CD4-positive, alpha-beta T cell treated with Interleukin-15 for 1 hour (primary cell): ENCODE results near the gene FBLN5.
"Not testable (repeated sequence)": the region's sequence is repeated elsewhere in the genome, so short reads cannot be mapped to it uniquely, and the experiment has no call there.

ENCODE experiments used
- DNase-seq: peaks from one replicate; pipeline ENCODE4 v3.0.0-alpha.2; 2020

Gene FBLN5

GRCh38 chr14:91882369-91882768 is 65.1 kb downstream of the FBLN5 start:
- no peak for DNase-seq

GRCh38 chr14:91879196-91879595 is 68.3 kb downstream of the FBLN5 start:
- DNase-seq: no peak

GRCh38 chr14:91878274-91878673 is 69.2 kb downstream of the FBLN5 start:
- DNase-seq: no peak

- no peak for DNase-seq
Observed at GRCh38 chr14:91877376-91877915, 70.0 kb downstream of the FBLN5 start.

GRCh38 chr14:91876492-91876891 is 71.0 kb downstream of the FBLN5 start:
- no peak for DNase-seq

GRCh38 chr14:91875525-91876286 is 71.8 kb downstream of the FBLN5 start:
- DNase-seq: no peak

GRCh38 chr14:91873471-91874415 is 73.8 kb downstream of the FBLN5 start:
- DNase-seq: peak; percentile 84

GRCh38 chr14:91872517-91873470 is 74.7 kb downstream of the FBLN5 start:
- DNase-seq: peak; percentile 74

- DNase-seq: peak; percentile 38
Observed at GRCh38 chr14:91872011-91872501, 75.4 kb downstream of the FBLN5 start.

- DNase-seq: not testable (repeated sequence)
Observed at GRCh38 chr14:91871401-91871800, 76.1 kb downstream of the FBLN5 start.

GRCh38 chr14:91870890-91871289 is 76.6 kb downstream of the FBLN5 start:
- no peak for DNase-seq

GRCh38 chr14:91870001-91870400 is 77.5 kb downstream of the FBLN5 start:
- DNase-seq: peak; percentile 86

- no peak for DNase-seq
Observed at GRCh38 chr14:91869556-91869955, 77.9 kb downstream of the FBLN5 start.

GRCh38 chr14:91867316-91867988 is 80.0 kb downstream of the FBLN5 start, which contains the start of gene TC2N:
Gene TC2N (minus strand): TSS chr14:91867536. CDS start chr14:91813769, 53,767 bp downstream.
- peak; percentile 64 for DNase-seq

- no peak for DNase-seq
Observed at GRCh38 chr14:91866511-91867295, 80.8 kb downstream of the FBLN5 start.

- no peak for DNase-seq
Observed at GRCh38 chr14:91866061-91866460, 81.4 kb downstream of the FBLN5 start.

GRCh38 chr14:91862417-91862816 is 85.1 kb downstream of the FBLN5 start:
- DNase-seq: no peak

GRCh38 chr14:91861091-91861490 is 86.4 kb downstream of the FBLN5 start:
- no peak for DNase-seq

- no peak for DNase-seq
Observed at GRCh38 chr14:91860238-91860637, 87.3 kb downstream of the FBLN5 start.

- no peak for DNase-seq
Observed at GRCh38 chr14:91858536-91859275, 88.8 kb downstream of the FBLN5 start.
